HepG2 (cell line): ENCODE measurements around the gene ATIC. TPM values are rescaled to one million over a fixed set of nuclear protein-coding genes. Genes with fewer than 3 reads are reported as not detected.

Experiments
- ARID5B ChIP-seq: IDR thresholded peaks from 2 replicates; pipeline ENCODE4 v1.4.0; 2020; ENCODE audit warnings: mild to moderate bottlenecking, missing genetic modification reagents
- FOXA1 ChIP-seq, 2 experiments: fragments of 450-650 bp in 1 of 2; sonication (generic) in 1 of 2; formaldehyde crosslinking in 1 of 2; IDR thresholded peaks; 2 replicates each; pipeline versions ENCODE4 v1.4.0 to v1.6.1; 2016 to 2020; ENCODE audit warnings: missing genetic modification reagents in 1 of 2
- FOXA3 ChIP-seq: IDR thresholded peaks from 2 replicates; pipeline ENCODE4 v1.6.1; 2016; ENCODE audit warnings: missing genetic modification reagents, missing compliant biosample characterization
- GATAD2A ChIP-seq: IDR thresholded peaks from 2 replicates; pipeline ENCODE4 v1.6.1; 2016
- IKZF5 ChIP-seq: IDR thresholded peaks from 2 replicates; pipeline ENCODE4 v1.6.1; 2018; ENCODE audit warnings: missing genetic modification reagents, mild to moderate bottlenecking, missing compliant biosample characterization
- MIER2 ChIP-seq: IDR thresholded peaks from 2 replicates; pipeline ENCODE4 v1.6.1; 2016; ENCODE audit warnings: missing biosample characterization, missing genetic modification reagents
- NR2F2 ChIP-seq: IDR thresholded peaks from 2 replicates; pipeline ENCODE4 v1.6.1; 2012; ENCODE audit warnings: low read depth, inconsistent platforms, borderline replicate concordance
- POLR2A ChIP-seq, 2 experiments: IDR thresholded peaks; 2 replicates each; pipeline ENCODE4 v1.6.1; 2011; ENCODE audit warnings: low read depth in 2 of 2, low read length in 2 of 2, mild to moderate bottlenecking in 1 of 2, moderate library complexity in 1 of 2; ENCODE audit not compliant: insufficient read depth in 1 of 2
- POLR2AphosphoS2 ChIP-seq: IDR thresholded peaks from 2 replicates; pipeline ENCODE4 v1.6.1; 2011; ENCODE audit warnings: low read depth, low read length, improper control_type of control experiment
- POLR2G ChIP-seq: fragments of 200-400 bp; formaldehyde crosslinking; IDR thresholded peaks from 2 replicates; pipeline ENCODE4 v1.6.1; 2018; ENCODE audit warnings: mild to moderate bottlenecking, low read depth, low read length, moderate library complexity
- PRPF4 ChIP-seq: fragments of 200-400 bp; formaldehyde crosslinking; IDR thresholded peaks from 2 replicates; pipeline ENCODE4 v1.6.1; 2016; ENCODE audit warnings: low read length, low read depth; ENCODE audit not compliant: poor library complexity, severe bottlenecking
- RBFOX2 ChIP-seq: fragments of 200-400 bp; formaldehyde crosslinking; IDR thresholded peaks from 2 replicates; pipeline ENCODE4 v1.6.1; 2017; ENCODE audit warnings: low read depth, mild to moderate bottlenecking, low read length
- RBM22 ChIP-seq: fragments of 200-400 bp; formaldehyde crosslinking; optimal IDR thresholded peaks from 2 replicates; pipeline ENCODE3; 2017; ENCODE audit warnings: mild to moderate bottlenecking, low read length, moderate library complexity
- SALL1 ChIP-seq: sonication (generic); formaldehyde crosslinking; IDR thresholded peaks from 2 replicates; pipeline ENCODE4 v1.8.0; 2022; ENCODE audit warnings: mild to moderate bottlenecking, missing genetic modification reagents
- SMYD3 ChIP-seq: sonication (generic); formaldehyde crosslinking; IDR thresholded peaks from 2 replicates; pipeline ENCODE4 v1.8.1; 2023; ENCODE audit warnings: mild to moderate bottlenecking, missing genetic modification reagents
- SSRP1 ChIP-seq: IDR thresholded peaks from 2 replicates; pipeline ENCODE4 v1.6.1; 2016; ENCODE audit warnings: control low read depth
- TEAD3 ChIP-seq: optimal IDR thresholded peaks from 2 replicates; pipeline ENCODE3; 2016; ENCODE audit warnings: borderline replicate concordance
- ZBED4 ChIP-seq: sonication (generic); formaldehyde crosslinking; IDR thresholded peaks from 2 replicates; pipeline ENCODE4 v1.4.0; 2020; ENCODE audit warnings: missing genetic modification reagents, borderline replicate concordance
- ZFP90 ChIP-seq: sonication (generic); formaldehyde crosslinking; IDR thresholded peaks from 2 replicates; pipeline ENCODE4 v1.8.0; 2022; ENCODE audit warnings: missing genetic modification reagents, mild to moderate bottlenecking, inconsistent platforms, borderline replicate concordance
- polyA plus RNA-seq, 8 experiments: library from polyadenylated mRNA; depleted of rRNA in 3 of 8; stranded (reverse) in 7 of 8; unstranded in 1 of 8; fragments of >200 nt; fragmentation: Illumina TruSeq in 4 of 8; extraction: Trizol in 4 of 8; gene quantifications; 2 replicates each; pipeline versions ENCODE4 v1.2.1 to v1.2.3, GENCODE V29; 2011 to 2016; ENCODE audit warnings: low read depth in 4 of 8, missing spikeins in 1 of 8, mixed read lengths in 1 of 8; ENCODE audit not compliant: insufficient read depth in 1 of 8
- total RNA-seq, 5 experiments: library from RNA; depleted of rRNA; stranded (reverse); fragments of >200 nt; fragmentation: Illumina TruSeq; extraction: Trizol; gene quantifications; 2 replicates each; pipeline ENCODE4 v1.2.3, GENCODE V29; 2016; ENCODE audit warnings: low read depth in 1 of 5

The ATIC gene
- total and polyA plus RNA-seq, 2 of the 13 experiments (the other 11 are each of a cell fraction or from before 2014, with no cell fraction given) = 89.8 to 146 TPM

GRCh38 chr2:215397632-215398341, 85.9 kb downstream of the ATIC start (continued):
- TF ChIP-seq ARID5B (peak; percentile 7; the same call in 1 of the 2 replicates), SSRP1 (CRISPR knock-in tag) (peak; percentile 95), FOXA3 (peak; percentile 77), SMYD3 (CRISPR knock-in tag) (0 out of 2 replicates have a peak, but pooled peaks have one; percentile 28), POLR2A (IDR thresholded peaks at IDR 0.05; ENCODE audit: insufficient read depth in 1 of 2, low read depth in 2 of 2, low read length in 2 of 2) (peak; percentile 23 to 25; a peak in 3 of 4 replicates), POLR2G (peak; percentile 63), TEAD3 (peak; percentile 86), ZFP90 (CRISPR knock-in tag) (0 out of 2 replicates have a peak, but pooled peaks have one; percentile 54), RBM22 (peak; percentile 99), GATAD2A (0 out of 2 replicates have a peak, but pooled peaks have one; percentile 52), NR2F2 (no peak), MIER2 (CRISPR knock-in tag) (no peak), IKZF5 (CRISPR knock-in tag) (peak; percentile 46; the same call in 1 of the 2 replicates), SALL1 (CRISPR knock-in tag) (peak; percentile 43), POLR2AphosphoS2 (peak; percentile 68; the same call in 1 of the 2 replicates), PRPF4 (peak; percentile 41), RBFOX2 (peak; percentile 76), ZBED4 (CRISPR knock-in tag) (no peak), FOXA1 (IDR thresholded peaks at IDR 0.05) (no peak), FOXA1 (CRISPR knock-in tag; IDR thresholded peaks at IDR 0.05) (peak; percentile 78)
